ENCODE results near the gene GET4. TPM values are rescaled to one million over a fixed set of nuclear protein-coding genes. Genes with fewer than 3 reads are reported as not detected.
A peak's percentile ranks its signal among the peaks of the same experiment; 100 is the strongest.

GET4 gene
- total and polyA plus RNA-seq, 2 of the 13 experiments (the other 11 are each of a cell fraction or from before 2014, with no cell fraction given), result 28.2 to 35.2 TPM

DNA sequence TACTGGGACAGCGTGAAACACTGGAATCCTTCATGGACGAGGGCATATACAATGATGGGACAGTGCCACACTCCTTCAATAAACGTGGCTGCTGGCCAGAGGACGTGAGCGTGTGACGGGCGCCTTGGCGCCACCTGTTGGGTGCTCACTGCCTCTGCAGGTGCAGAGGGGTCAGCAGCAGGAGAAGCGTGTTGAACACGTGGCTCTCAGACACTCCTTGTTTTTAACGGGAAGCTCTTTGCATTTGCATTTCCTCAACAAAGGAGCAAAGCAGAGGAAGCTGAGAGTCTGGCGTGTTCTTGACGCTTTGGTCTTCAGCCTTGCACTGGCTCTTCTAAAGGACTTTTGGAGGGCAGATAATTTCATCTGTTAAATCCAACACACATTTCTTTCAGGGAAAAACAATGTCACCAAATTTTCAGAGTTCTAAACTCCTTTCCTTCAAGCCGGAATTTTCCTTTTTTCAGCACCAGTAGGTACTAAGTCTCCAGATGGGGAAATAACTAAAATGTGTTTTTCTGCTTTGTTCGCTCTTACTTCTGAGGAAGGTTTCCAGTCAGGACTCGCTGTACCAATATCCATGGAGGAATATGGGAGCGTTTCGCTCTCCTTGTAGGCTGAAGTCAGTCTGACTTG, 2.9 kb upstream of the GET4 start (continued):
- TF ChIP-seq, protein P1, sequence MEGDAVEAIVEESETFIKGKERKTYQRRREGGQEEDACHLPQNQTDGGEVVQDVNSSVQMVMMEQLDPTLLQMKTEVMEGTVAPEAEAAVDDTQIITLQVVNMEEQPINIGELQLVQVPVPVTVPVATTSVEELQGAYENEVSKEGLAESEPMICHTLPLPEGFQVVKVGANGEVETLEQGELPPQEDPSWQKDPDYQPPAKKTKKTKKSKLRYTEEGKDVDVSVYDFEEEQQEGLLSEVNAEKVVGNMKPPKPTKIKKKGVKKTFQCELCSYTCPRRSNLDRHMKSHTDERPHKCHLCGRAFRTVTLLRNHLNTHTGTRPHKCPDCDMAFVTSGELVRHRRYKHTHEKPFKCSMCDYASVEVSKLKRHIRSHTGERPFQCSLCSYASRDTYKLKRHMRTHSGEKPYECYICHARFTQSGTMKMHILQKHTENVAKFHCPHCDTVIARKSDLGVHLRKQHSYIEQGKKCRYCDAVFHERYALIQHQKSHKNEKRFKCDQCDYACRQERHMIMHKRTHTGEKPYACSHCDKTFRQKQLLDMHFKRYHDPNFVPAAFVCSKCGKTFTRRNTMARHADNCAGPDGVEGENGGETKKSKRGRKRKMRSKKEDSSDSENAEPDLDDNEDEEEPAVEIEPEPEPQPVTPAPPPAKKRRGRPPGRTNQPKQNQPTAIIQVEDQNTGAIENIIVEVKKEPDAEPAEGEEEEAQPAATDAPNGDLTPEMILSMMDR (CRISPR knock-in tag; IDR thresholded peaks at IDR 0.05), result peak; percentile 97
- TF ChIP-seq, protein P2, sequence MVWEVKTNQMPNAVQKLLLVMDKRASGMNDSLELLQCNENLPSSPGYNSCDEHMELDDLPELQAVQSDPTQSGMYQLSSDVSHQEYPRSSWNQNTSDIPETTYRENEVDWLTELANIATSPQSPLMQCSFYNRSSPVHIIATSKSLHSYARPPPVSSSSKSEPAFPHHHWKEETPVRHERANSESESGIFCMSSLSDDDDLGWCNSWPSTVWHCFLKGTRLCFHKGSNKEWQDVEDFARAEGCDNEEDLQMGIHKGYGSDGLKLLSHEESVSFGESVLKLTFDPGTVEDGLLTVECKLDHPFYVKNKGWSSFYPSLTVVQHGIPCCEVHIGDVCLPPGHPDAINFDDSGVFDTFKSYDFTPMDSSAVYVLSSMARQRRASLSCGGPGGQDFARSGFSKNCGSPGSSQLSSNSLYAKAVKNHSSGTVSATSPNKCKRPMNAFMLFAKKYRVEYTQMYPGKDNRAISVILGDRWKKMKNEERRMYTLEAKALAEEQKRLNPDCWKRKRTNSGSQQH (CRISPR knock-in tag; IDR thresholded peaks at IDR 0.05; ENCODE audit: low read depth), result peak; percentile 86; the same call in 1 of the 2 replicates
- TF ChIP-seq, protein P3, sequence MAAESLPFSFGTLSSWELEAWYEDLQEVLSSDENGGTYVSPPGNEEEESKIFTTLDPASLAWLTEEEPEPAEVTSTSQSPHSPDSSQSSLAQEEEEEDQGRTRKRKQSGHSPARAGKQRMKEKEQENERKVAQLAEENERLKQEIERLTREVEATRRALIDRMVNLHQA (CRISPR knock-in tag; IDR thresholded peaks at IDR 0.05), result no peak
- TF ChIP-seq ZNF75D (CRISPR knock-in tag; IDR thresholded peaks at IDR 0.05; ENCODE audit: borderline replicate concordance) (no peak), ZNF292 (CRISPR knock-in tag; IDR thresholded peaks at IDR 0.05; ENCODE audit: borderline replicate concordance, low read depth) (no peak), CEBPB (IDR thresholded peaks at IDR 0.05; ENCODE audit: borderline replicate concordance, low read depth, low read length) (no peak), ZNF766 (CRISPR knock-in tag; IDR thresholded peaks at IDR 0.05; ENCODE audit: borderline replicate concordance) (peak; percentile 97; the same call in 1 of the 2 replicates), ZNF431 (CRISPR knock-in tag; IDR thresholded peaks at IDR 0.05; ENCODE audit: borderline replicate concordance, low read depth) (peak; percentile 97), ETV5 (CRISPR knock-in tag; IDR thresholded peaks at IDR 0.05; ENCODE audit: borderline replicate concordance) (peak; percentile 64; the same call in 1 of the 2 replicates), ZC3H13 (CRISPR knock-in tag; IDR thresholded peaks at IDR 0.05) (peak; percentile 53; the same call in 1 of the 2 replicates), ZBTB42 (CRISPR knock-in tag; IDR thresholded peaks at IDR 0.05) (0 out of 2 replicates have a peak, but pooled peaks have one; percentile 44), ZNF510 (CRISPR knock-in tag; IDR thresholded peaks at IDR 0.05; ENCODE audit: low read depth) (peak; percentile 92; the same call in 1 of the 2 replicates), BRCA1 (CRISPR knock-in tag; IDR thresholded peaks at IDR 0.05) (peak; percentile 95), FOSL1 (CRISPR knock-in tag; IDR thresholded peaks at IDR 0.05; ENCODE audit: borderline replicate concordance) (peak; percentile 23; the same call in 1 of the 2 replicates), FOXC1 (CRISPR knock-in tag; IDR thresholded peaks at IDR 0.05; ENCODE audit: borderline replicate concordance) (peak; percentile 92), ZNF256 (CRISPR knock-in tag; conservative IDR thresholded peaks at IDR 0.05) (0 out of 2 replicates have a peak, but pooled peaks have one; percentile 33), SMAD1 (CRISPR knock-in tag; IDR thresholded peaks at IDR 0.05; ENCODE audit: borderline replicate concordance, low read depth) (no peak; the same call in 1 of the 2 replicates)
- TF ChIP-seq, protein P4, sequence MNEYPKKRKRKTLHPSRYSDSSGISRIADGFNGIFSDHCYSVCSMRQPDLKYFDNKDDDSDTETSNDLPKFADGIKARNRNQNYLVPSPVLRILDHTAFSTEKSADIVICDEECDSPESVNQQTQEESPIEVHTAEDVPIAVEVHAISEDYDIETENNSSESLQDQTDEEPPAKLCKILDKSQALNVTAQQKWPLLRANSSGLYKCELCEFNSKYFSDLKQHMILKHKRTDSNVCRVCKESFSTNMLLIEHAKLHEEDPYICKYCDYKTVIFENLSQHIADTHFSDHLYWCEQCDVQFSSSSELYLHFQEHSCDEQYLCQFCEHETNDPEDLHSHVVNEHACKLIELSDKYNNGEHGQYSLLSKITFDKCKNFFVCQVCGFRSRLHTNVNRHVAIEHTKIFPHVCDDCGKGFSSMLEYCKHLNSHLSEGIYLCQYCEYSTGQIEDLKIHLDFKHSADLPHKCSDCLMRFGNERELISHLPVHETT (CRISPR knock-in tag; conservative IDR thresholded peaks at IDR 0.05), result no peak

Measured in HepG2 (cell line).